Breast epithelium (tissue), 3 donors: Measurements from ENCODE around the gene TNRC18.

Source experiments
- CTCF ChIP-seq, 3 donors: fragments of 450-650 bp; IDR thresholded peaks; one replicate each; pipeline ENCODE4 v1.5.1; 2016 to 2017; ENCODE audit warnings: antibody characterized with exemption in 3 of 3, mild to moderate bottlenecking in 3 of 3, moderate library complexity in 3 of 3
- POLR2A ChIP-seq: fragments of 450-650 bp; IDR thresholded peaks from one replicate; pipeline ENCODE4 v1.6.1; 2016; ENCODE audit warnings: antibody characterized with exemption, mild to moderate bottlenecking, moderate library complexity
- POLR2AphosphoS5 ChIP-seq, 3 donors: sonication (generic); formaldehyde crosslinking; IDR thresholded peaks; one replicate each; pipeline ENCODE4 v1.6.1; 2017; ENCODE audit warnings: antibody characterized with exemption in 3 of 3

DNA sequence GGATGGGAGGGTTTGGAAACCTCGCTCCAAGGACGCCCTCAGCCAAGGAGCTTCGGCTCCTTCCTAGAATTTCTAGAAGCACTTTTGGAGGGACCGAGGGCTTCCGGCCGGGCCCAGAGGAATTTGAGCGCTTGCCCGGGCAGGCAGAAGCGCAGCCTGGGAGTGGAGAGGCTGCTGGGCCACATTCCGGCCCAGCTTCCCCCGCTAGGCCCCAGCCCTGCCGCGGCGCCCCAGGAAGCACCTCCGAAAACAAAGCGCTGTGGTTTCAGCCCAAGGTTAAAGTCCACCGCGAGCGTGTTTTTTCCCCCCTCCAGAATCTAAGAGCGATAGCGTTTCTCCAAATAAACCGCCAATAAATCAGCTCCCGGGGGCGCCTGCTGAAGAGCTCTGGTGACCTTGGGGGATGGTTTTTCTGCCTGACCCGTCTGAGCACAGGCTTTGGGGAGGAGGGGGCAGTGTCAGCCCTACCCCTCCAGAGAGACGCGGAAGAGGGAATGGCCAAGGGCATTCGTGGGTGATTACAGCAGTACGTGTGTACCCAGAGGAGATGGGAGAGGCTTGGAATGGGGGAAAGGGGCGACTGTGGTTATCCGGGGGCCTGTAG lies 5.7 kb upstream of the TNRC18 start:
- TF ChIP-seq POLR2A (no peak), CTCF (IDR thresholded peaks at IDR 0.05) (no peak), POLR2AphosphoS5 (IDR thresholded peaks at IDR 0.05) (no peak)
